ENCODE data around the gene DNAH17.
A peak's percentile ranks its signal among the peaks of the same experiment; 100 is the strongest.

Gene DNAH17

GRCh38 chr17:78449983-78450595, 127.1 kb downstream of the DNAH17 start:
- no peak for TF ChIP-seq CTCF (conservative IDR thresholded peaks at IDR 0.05; ENCODE audit: low read length)
- no peak overlapping the region for H3K4me3 ChIP-seq (ENCODE audit: low read length)
- DNase-seq (ENCODE audit: low read depth): no peak

DNA sequence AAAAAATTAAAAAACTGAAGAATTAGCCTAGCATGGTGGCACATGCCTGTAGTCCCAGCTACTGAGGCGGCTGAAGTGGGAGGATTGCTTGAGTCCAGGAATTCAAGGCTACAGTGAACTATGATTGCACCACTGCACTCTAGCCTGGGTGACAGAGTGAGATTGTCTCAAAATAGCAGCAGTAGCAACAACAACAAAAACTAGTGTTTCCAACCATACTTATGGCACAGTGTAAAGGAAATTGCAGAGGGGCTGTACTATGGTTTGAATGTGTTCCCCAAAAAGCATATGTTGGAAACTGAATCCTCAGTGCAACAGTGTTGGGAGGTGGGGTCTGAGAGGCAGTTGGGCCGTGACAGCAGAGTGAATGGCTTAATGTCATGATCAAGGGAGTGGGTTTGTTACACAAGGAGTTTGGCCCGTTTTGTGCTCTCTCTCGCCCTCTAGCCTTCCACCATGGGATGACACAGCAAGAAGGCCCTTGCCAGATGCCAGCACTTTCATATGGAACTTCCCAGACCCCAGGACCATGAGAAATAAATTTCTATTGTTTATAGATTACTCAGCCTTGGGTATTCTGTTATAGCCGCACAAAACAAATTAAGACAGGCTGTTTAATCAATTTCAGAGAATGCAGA, 128.7 kb downstream of the DNAH17 start:
- H3K4me3 ChIP-seq (ENCODE audit: low read length): no peak overlapping the region
- peak; percentile 22; the same call in 1 of the 2 replicates for TF ChIP-seq CTCF (conservative IDR thresholded peaks at IDR 0.05; ENCODE audit: low read length)
- DNase-seq (ENCODE audit: low read depth): no peak

DNA sequence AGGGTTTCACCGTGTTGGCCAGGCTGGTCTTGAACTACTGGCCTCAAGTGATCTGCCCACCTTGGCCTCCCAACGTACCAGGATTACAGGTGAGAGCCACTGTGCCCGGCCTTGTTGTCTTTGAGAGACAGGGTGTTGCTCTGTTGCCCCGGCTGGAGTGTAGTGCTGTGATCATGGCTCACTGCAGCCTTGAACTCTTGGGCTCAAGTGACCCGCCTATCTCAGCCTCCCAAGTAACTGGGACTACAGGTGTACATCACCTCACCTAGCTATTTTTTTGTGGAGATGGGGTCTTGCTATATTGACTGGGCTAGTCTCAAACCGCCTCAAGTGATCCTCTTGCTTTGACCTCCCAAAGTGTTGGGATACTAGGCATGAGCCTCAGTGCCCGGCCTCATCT, 130.4 kb downstream of the DNAH17 start:
- no peak for DNase-seq (ENCODE audit: low read depth)
- no peak for TF ChIP-seq CTCF (conservative IDR thresholded peaks at IDR 0.05; ENCODE audit: low read length)
- no peak overlapping the region for H3K4me3 ChIP-seq (ENCODE audit: low read length)

- no peak overlapping the region for H3K4me3 ChIP-seq (ENCODE audit: low read length)
- no peak for DNase-seq (ENCODE audit: low read depth)
- TF ChIP-seq CTCF (conservative IDR thresholded peaks at IDR 0.05; ENCODE audit: low read length): no peak
Measured at GRCh38 chr17:78444392-78444791, 132.8 kb downstream of the DNAH17 start.

DNA sequence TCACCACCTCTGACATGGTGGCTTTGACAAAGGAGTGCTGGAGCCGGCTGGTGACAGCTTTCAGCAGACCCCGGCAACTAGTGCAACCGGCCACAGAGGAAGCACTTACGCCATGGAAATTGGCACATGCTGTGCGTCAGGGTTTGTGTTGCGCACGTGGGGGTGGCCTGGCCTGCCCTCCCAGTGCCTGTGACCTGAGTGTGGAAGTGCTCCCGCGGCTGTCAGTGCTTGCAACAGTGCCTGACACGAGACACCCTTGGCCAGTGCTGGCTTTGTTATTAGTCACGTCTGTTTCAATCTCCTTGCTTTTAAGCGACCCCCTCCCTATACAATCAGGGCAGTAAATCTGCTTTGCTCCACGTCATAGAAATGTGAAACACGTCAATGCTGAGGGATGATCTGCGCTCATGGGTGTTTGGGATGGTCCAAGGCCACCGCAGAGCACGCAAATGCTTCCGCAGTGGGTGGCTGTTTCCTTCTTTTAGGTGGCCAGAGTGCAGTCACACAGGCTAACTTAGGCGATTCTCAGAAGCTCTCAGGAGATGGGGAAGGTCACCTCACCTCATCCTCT, 134.5 kb downstream of the DNAH17 start:
- TF ChIP-seq CTCF (conservative IDR thresholded peaks at IDR 0.05; ENCODE audit: low read length): no peak
- H3K4me3 ChIP-seq (ENCODE audit: low read length): no peak overlapping the region
- peak; percentile 54 for DNase-seq (ENCODE audit: low read depth)

DNA sequence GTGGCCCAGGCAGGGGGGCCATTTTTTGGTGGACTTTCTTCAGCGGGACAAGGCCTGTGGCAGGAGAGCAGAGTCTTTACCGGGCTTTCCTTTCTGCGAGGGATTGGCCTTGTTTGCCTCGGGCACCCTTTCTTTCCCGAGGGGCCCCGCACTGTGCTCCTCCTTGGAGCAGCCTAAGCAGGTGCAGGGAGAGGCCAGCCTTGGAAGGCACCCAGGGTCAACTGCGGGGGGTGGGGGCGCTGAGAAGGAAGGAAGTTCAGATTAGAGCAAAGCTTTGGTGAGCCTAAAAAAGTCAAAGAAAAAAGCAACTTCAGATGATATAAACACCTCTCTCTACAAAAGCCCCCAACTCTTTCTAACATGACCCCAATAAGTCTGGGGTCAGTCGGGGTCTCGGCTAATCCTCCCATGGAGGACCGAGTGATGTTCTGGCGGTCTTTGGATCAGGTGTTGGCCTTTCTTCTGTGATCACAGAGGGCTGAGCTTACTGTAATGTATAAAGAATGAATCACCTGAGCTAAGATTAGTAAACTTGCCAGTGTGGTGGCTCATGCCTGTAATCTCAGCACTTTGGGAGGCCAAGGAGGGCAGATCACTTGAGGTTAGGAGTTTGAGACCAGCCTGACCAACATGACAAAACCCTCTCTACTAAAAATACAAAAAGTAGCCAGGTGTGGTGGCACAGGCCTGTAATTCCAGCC, 135.8 kb downstream of the DNAH17 start:
- DNase-seq (ENCODE audit: low read depth): no peak
- no peak for TF ChIP-seq CTCF (conservative IDR thresholded peaks at IDR 0.05; ENCODE audit: low read length)
- no peak overlapping the region for H3K4me3 ChIP-seq (ENCODE audit: low read length)

Measured in AG10803 (cell line).